Spleen (tissue), 7 donors: ENCODE data around the gene STXBP1.

Source experiments
- CTCF ChIP-seq, 11 experiments: fragments of 200-600 bp in 7 of 11; fragments of 450-650 bp in 4 of 11; sonication (generic) in 4 of 11; IDR thresholded peaks in 8 of 11; conservative IDR thresholded peaks in 3 of 11; 1 replicate in 7 of 11; 2 replicates in 4 of 11; pipeline versions ENCODE4 v1.4.0 to v1.8.0; 2016 to 2021; ENCODE audit warnings: antibody characterized with exemption in 11 of 11, inconsistent platforms in 4 of 11, mild to moderate bottlenecking in 1 of 11
- POLR2A ChIP-seq, 3 donors: fragments of 450-650 bp; IDR thresholded peaks; one replicate each; pipeline ENCODE4 v1.5.1; 2017; ENCODE audit warnings: antibody characterized with exemption in 3 of 3, mild to moderate bottlenecking in 1 of 3
- POLR2AphosphoS5 ChIP-seq, 3 donors: sonication (generic); formaldehyde crosslinking; IDR thresholded peaks; one replicate each; pipeline ENCODE4 v1.5.1; 2017; ENCODE audit warnings: antibody characterized with exemption in 3 of 3
- donor health status: DM: no; HTN: no; CAD: no; lungs with moderate emphysema.
- donor health status: DM: no; HTN: no; CAD: no.
- donor health status: DM: no; HTN: no; CAD: no.

- TF ChIP-seq CTCF (IDR thresholded peaks at IDR 0.05 in 8 of 11, conservative IDR thresholded peaks at IDR 0.05 in 3 of 11) (no peak), POLR2A (IDR thresholded peaks at IDR 0.05) (no peak), POLR2AphosphoS5 (IDR thresholded peaks at IDR 0.05) (no peak)
Measured at GRCh38 chr9:127569886-127570401, 42.1 kb upstream of the STXBP1 start.
